Measurements from ENCODE around the gene PFN2.
A peak's percentile ranks its signal among the peaks of the same experiment; 100 is the strongest.

Gene PFN2

DNA sequence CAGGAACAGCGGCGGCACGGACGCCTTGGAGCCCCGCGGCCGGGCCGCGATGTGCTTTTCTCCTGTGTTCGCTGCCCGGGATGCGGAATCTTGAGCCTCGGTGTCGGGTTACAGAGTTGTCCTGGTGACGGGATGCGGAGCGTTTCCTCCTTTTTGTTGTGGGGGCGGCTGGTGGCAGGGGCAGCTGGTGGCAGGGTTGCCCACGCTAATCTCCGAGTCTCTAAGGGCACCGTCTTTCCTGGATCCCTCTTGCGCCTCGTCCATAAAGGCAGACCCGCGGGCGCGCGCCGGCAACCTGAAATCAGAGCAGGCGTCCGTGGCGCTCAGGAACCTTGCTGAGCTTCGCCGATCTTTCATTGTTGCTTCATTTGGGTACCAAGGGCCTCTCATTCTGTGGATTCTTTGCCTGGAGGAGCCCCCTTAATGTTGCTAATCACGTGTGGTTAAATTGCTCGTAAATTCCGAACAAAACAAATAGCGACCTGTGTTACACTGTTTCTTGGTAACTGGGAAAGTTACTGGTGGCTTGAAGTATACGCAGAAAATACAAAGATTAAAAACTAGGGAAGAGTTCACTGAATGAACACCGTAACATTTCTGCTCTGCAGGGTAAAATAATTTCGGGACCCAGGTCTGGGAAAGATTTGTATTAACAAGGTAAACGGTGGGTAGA, 844 bp upstream of the PFN2 start:
- peak overlapping the region; percentile 94 for H4K8ac ChIP-seq (ENCODE audit: low read depth, low read length)
- H3K14ac ChIP-seq (ENCODE audit: low read length): peak overlapping the region; percentile 76
- H3K9me3 ChIP-seq (ENCODE audit: insufficient read depth, low read depth, low read length): no peaks in the 10 kb centered on the region
- peak overlapping the region; percentile 79 for H3K4me2 ChIP-seq (ENCODE audit: low read length)
- no CpG with 5 or more reads among the region's 42 CpGs for WGBS (ENCODE audit: extremely low coverage, insufficient coverage, insufficient read length)
- peak; percentile 50 to 55 for DNase-seq
- peak overlapping the region; percentile 98 for H3K18ac ChIP-seq (ENCODE audit: low read length)
- no peak overlapping the region for H2BK12ac ChIP-seq (ENCODE audit: low read length)
- H2BK120ac ChIP-seq (ENCODE audit: insufficient read depth, low read length, poor library complexity): peak overlapping the region; percentile 73
- H3K23ac ChIP-seq (ENCODE audit: low read length): no peak overlapping the region
- peak overlapping the region; percentile 97 for H2BK5ac ChIP-seq (ENCODE audit: low read depth, low read length, poor library complexity)
- H2AK5ac ChIP-seq (ENCODE audit: low read length): no peak overlapping the region
- H3K4ac ChIP-seq (ENCODE audit: low read depth, low read length): peak overlapping the region; percentile 73
- peak overlapping the region; percentile 96 for H3K9ac ChIP-seq (ENCODE audit: low read length)
- H3K36me3 ChIP-seq (ENCODE audit: control insufficient read depth in 1 of 2, insufficient read depth in 2 of 2, low read length in 2 of 2): no peaks in the 10 kb centered on the region
- peaks cover 19% of the 10 kb centered on the region for H3K79me2 ChIP-seq (ENCODE audit: control insufficient read depth, insufficient read depth, low read length, poor library complexity)
- peak overlapping the region; percentile 99 for H3K27ac ChIP-seq (ENCODE audit: low read depth, low read length)
- peaks cover 22% of the 10 kb centered on the region for H3K79me1 ChIP-seq (ENCODE audit: low read length)
- H3K27me3 ChIP-seq (ENCODE audit: insufficient read depth, low read length): no peaks in the 10 kb centered on the region
- peak overlapping the region; percentile 96 for H4K91ac ChIP-seq (ENCODE audit: low read depth, low read length)
- H4K12ac ChIP-seq (ENCODE audit: low read depth, low read length): peak overlapping the region; percentile 91
- no peaks in the 10 kb centered on the region for H3K4me1 ChIP-seq (ENCODE audit: control insufficient read depth in 1 of 2, insufficient read depth in 2 of 2, low read length in 2 of 2)
- peak overlapping the region; percentile 87 for H3K4me3 ChIP-seq (ENCODE audit: low read depth, low read length)
- H2AFZ ChIP-seq (ENCODE audit: insufficient read depth, low read length, poor library complexity): peak overlapping the region; percentile 96

GRCh38 chr3:149969940-149970715, 567 bp downstream of the PFN2 start:
- peaks cover 22% of the 10 kb centered on the region for H3K79me1 ChIP-seq (ENCODE audit: low read length)
- H3K4me1 ChIP-seq (ENCODE audit: control insufficient read depth in 1 of 2, insufficient read depth in 2 of 2, low read length in 2 of 2): no peaks in the 10 kb centered on the region
- WGBS (ENCODE audit: extremely low coverage, insufficient coverage, insufficient read length): no CpG with 5 or more reads among the region's 73 CpGs
- peak overlapping the region; percentile 98 for H4K91ac ChIP-seq (ENCODE audit: low read depth, low read length)
- H3K9ac ChIP-seq (ENCODE audit: low read length): peak overlapping the region; percentile 73
- peak overlapping the region; percentile 87 for H3K4me3 ChIP-seq (ENCODE audit: low read depth, low read length)
- H3K27me3 ChIP-seq (ENCODE audit: insufficient read depth, low read length): no peaks in the 10 kb centered on the region
- H2AFZ ChIP-seq (ENCODE audit: insufficient read depth, low read length, poor library complexity): peak overlapping the region; percentile 69
- peak overlapping the region; percentile 75 for H3K4me2 ChIP-seq (ENCODE audit: low read length)
- peaks cover 19% of the 10 kb centered on the region for H3K79me2 ChIP-seq (ENCODE audit: control insufficient read depth, insufficient read depth, low read length, poor library complexity)
- H2BK120ac ChIP-seq (ENCODE audit: insufficient read depth, low read length, poor library complexity): peak overlapping the region; percentile 96
- peak overlapping the region; percentile 88 for H4K12ac ChIP-seq (ENCODE audit: low read depth, low read length)
- H2BK12ac ChIP-seq (ENCODE audit: low read length): peak overlapping the region; percentile 59
- DNase-seq: peak; percentile 83 to 94
- peak overlapping the region; percentile 98 for H2AK5ac ChIP-seq (ENCODE audit: low read length)
- no peak overlapping the region for H3K23ac ChIP-seq (ENCODE audit: low read length)
- peak overlapping the region; percentile 98 for H3K4ac ChIP-seq (ENCODE audit: low read depth, low read length)
- H2BK5ac ChIP-seq (ENCODE audit: low read depth, low read length, poor library complexity): peak overlapping the region; percentile 98
- H3K9me3 ChIP-seq (ENCODE audit: insufficient read depth, low read depth, low read length): no peaks in the 10 kb centered on the region
- H4K8ac ChIP-seq (ENCODE audit: low read depth, low read length): peak overlapping the region; percentile 90
- H3K36me3 ChIP-seq (ENCODE audit: control insufficient read depth in 1 of 2, insufficient read depth in 2 of 2, low read length in 2 of 2): peaks cover 0 to 12% of the 10 kb centered on the region in 2 experiments
- H3K18ac ChIP-seq (ENCODE audit: low read length): peak overlapping the region; percentile 97
- peak overlapping the region; percentile 99 for H3K27ac ChIP-seq (ENCODE audit: low read depth, low read length)
- peak overlapping the region; percentile 96 for H3K14ac ChIP-seq (ENCODE audit: low read length)

DNA sequence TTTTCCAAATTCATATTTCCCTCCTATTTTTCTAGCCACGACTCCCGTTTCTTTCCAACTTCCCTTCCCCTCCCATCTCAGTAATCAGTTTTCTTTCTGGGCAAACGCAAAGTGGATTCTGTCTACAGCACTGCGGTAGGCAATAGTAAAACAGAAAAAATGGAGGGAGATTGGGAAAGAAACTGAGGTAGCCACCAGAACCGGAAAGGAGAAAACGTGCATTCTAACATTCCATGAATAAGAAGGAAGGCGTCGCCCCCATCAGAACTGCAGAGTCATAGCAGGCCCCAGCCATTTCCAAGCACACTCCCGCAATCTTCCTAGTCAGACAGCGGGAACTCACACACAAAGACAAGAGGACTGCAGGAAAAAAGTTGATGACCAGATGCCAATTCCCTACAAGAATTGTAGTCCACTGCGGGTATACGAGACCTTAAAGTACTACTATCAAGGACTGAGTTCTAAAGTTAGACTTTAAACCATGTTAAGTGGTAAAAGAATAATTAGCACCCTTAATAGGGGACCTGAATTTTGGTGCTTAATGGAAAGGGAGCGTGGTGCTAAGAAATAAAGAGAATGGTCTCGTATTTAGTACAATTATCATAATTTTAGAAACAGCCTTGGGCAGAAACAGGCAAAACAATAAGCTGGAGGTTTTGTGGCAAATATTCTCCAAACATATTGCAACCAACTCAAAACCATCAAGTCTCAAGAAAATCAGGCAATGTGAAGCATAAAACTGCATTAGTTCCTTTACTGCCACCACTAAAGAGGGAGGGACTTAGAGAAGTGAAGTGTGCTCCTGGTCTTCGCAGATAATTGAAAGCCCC, 1.4 kb downstream of the PFN2 start:
- Histone ChIP-seq H3K27ac (ENCODE audit: low read depth, low read length) (peak overlapping the region; percentile 99), H3K18ac (ENCODE audit: low read length) (no peak overlapping the region), H2BK12ac (ENCODE audit: low read length) (no peak overlapping the region), H3K79me1 (ENCODE audit: low read length) (peaks cover 22% of the 10 kb centered on the region), H3K4me2 (ENCODE audit: low read length) (peak overlapping the region; percentile 75), H2AK5ac (ENCODE audit: low read length) (no peak overlapping the region), H4K8ac (ENCODE audit: low read depth, low read length) (no peak overlapping the region), H2BK120ac (ENCODE audit: insufficient read depth, low read length, poor library complexity) (no peak overlapping the region), H3K79me2 (ENCODE audit: control insufficient read depth, insufficient read depth, low read length, poor library complexity) (peaks cover 19% of the 10 kb centered on the region), H2AFZ (ENCODE audit: insufficient read depth, low read length, poor library complexity) (no peak overlapping the region), H3K4ac (ENCODE audit: low read depth, low read length) (peak overlapping the region; percentile 57), H4K12ac (ENCODE audit: low read depth, low read length) (no peak overlapping the region), H3K23ac (ENCODE audit: low read length) (no peak overlapping the region), H4K91ac (ENCODE audit: low read depth, low read length) (no peak overlapping the region), H3K9ac (ENCODE audit: low read length) (peak overlapping the region; percentile 79), H3K9me3 (ENCODE audit: insufficient read depth, low read depth, low read length) (no peaks in the 10 kb centered on the region), H3K27me3 (ENCODE audit: insufficient read depth, low read length) (no peaks in the 10 kb centered on the region), H3K4me1 (ENCODE audit: control insufficient read depth in 1 of 2, insufficient read depth in 2 of 2, low read length in 2 of 2) (no peaks in the 10 kb centered on the region), H3K14ac (ENCODE audit: low read length) (no peak overlapping the region), H2BK5ac (ENCODE audit: low read depth, low read length, poor library complexity) (peak overlapping the region; percentile 98), H3K36me3 (ENCODE audit: control insufficient read depth in 1 of 2, insufficient read depth in 2 of 2, low read length in 2 of 2) (peaks cover 0 to 13% of the 10 kb centered on the region in 2 experiments), H3K4me3 (ENCODE audit: low read depth, low read length) (peak overlapping the region; percentile 56)
- WGBS (ENCODE audit: extremely low coverage, insufficient coverage, insufficient read length): no CpG with 5 or more reads among the region's 15 CpGs
- DNase-seq: peak; percentile 61 to 70

GRCh38 chr3:149968216-149968615, 2.5 kb downstream of the PFN2 start:
- peak overlapping the region; percentile 63 for H3K4me3 ChIP-seq (ENCODE audit: low read depth, low read length)
- no peak overlapping the region for H2AK5ac ChIP-seq (ENCODE audit: low read length)
- no CpG with 5 or more reads among the region's 8 CpGs for WGBS (ENCODE audit: extremely low coverage, insufficient coverage, insufficient read length)
- H3K27ac ChIP-seq (ENCODE audit: low read depth, low read length): peak overlapping the region; percentile 32
- no peak overlapping the region for H3K18ac ChIP-seq (ENCODE audit: low read length)
- H3K27me3 ChIP-seq (ENCODE audit: insufficient read depth, low read length): no peaks in the 10 kb centered on the region
- H3K9ac ChIP-seq (ENCODE audit: low read length): peak overlapping the region; percentile 19
- no peak overlapping the region for H2BK120ac ChIP-seq (ENCODE audit: insufficient read depth, low read length, poor library complexity)
- no peak overlapping the region for H3K23ac ChIP-seq (ENCODE audit: low read length)
- H2BK5ac ChIP-seq (ENCODE audit: low read depth, low read length, poor library complexity): no peak overlapping the region
- H3K79me1 ChIP-seq (ENCODE audit: low read length): peaks cover 22% of the 10 kb centered on the region
- H3K36me3 ChIP-seq (ENCODE audit: control insufficient read depth in 1 of 2, insufficient read depth in 2 of 2, low read length in 2 of 2): peaks cover 0 to 15% of the 10 kb centered on the region in 2 experiments
- no peaks in the 10 kb centered on the region for H3K9me3 ChIP-seq (ENCODE audit: insufficient read depth, low read depth, low read length)
- peak overlapping the region; percentile 75 for H3K4me2 ChIP-seq (ENCODE audit: low read length)
- no peak overlapping the region for H4K12ac ChIP-seq (ENCODE audit: low read depth, low read length)
- H2BK12ac ChIP-seq (ENCODE audit: low read length): no peak overlapping the region
- peak overlapping the region; percentile 93 for H3K4ac ChIP-seq (ENCODE audit: low read depth, low read length)
- peaks cover 21% of the 10 kb centered on the region for H3K79me2 ChIP-seq (ENCODE audit: control insufficient read depth, insufficient read depth, low read length, poor library complexity)
- H3K14ac ChIP-seq (ENCODE audit: low read length): no peak overlapping the region
- H2AFZ ChIP-seq (ENCODE audit: insufficient read depth, low read length, poor library complexity): no peak overlapping the region
- H4K8ac ChIP-seq (ENCODE audit: low read depth, low read length): no peak overlapping the region
- DNase-seq: no peak
- H4K91ac ChIP-seq (ENCODE audit: low read depth, low read length): no peak overlapping the region
- H3K4me1 ChIP-seq (ENCODE audit: control insufficient read depth in 1 of 2, insufficient read depth in 2 of 2, low read length in 2 of 2): no peaks in the 10 kb centered on the region

Data from trophoblast cell (in vitro differentiated cells and primary cell).